KMS-11 (cell line): ENCODE results near the gene KATNAL2.
A peak's percentile ranks its signal among the peaks of the same experiment; 100 is the strongest.

Source experiments
- H2AFZ ChIP-seq: fragments of 200-600 bp; sonication (generic); 2 replicates; pipeline ENCODE4 v1.6.1; 2016; ENCODE audit warnings: antibody characterized with exemption, mixed run types, low read depth
- H3K27ac ChIP-seq: fragments of 200-600 bp; sonication (generic); 2 replicates; pipeline ENCODE4 v1.6.1; 2016; ENCODE audit warnings: mild to moderate bottlenecking, mixed run types
- H3K27me3 ChIP-seq: fragments of 200-600 bp; sonication (generic); 2 replicates; pipeline ENCODE4 v1.6.1; 2017; ENCODE audit warnings: mild to moderate bottlenecking, low read depth, mixed run types, moderate library complexity; ENCODE audit not compliant: insufficient read depth
- H3K36me3 ChIP-seq: fragments of 200-600 bp; sonication (generic); 2 replicates; pipeline ENCODE4 v1.6.1; 2017; ENCODE audit warnings: mild to moderate bottlenecking, mixed run types; ENCODE audit not compliant: insufficient read depth
- H3K4me1 ChIP-seq: fragments of 200-600 bp; sonication (generic); 2 replicates; pipeline ENCODE4 v1.6.1; 2016; ENCODE audit warnings: mild to moderate bottlenecking, low read depth, mixed run types; ENCODE audit not compliant: poor library complexity, severe bottlenecking
- H3K4me2 ChIP-seq: fragments of 200-600 bp; sonication (generic); 2 replicates; pipeline ENCODE4 v1.7.0; 2016; ENCODE audit warnings: mild to moderate bottlenecking, mixed run types
- H3K4me3 ChIP-seq: fragments of 200-600 bp; sonication (generic); IDR thresholded peaks from 2 replicates; pipeline ENCODE4 v1.6.1; 2017; ENCODE audit warnings: low read depth, low read length, mixed read lengths; ENCODE audit not compliant: insufficient read depth
- H3K79me2 ChIP-seq: fragments of 200-600 bp; sonication (generic); 2 replicates; pipeline ENCODE4 v1.6.1; 2016; ENCODE audit warnings: low read depth, mixed run types; ENCODE audit not compliant: insufficient read depth
- H3K9ac ChIP-seq: fragments of 200-600 bp; sonication (generic); 2 replicates; pipeline ENCODE4 v1.6.1; 2016; ENCODE audit warnings: mild to moderate bottlenecking, mixed run types
- H4K20me1 ChIP-seq: fragments of 200-600 bp; sonication (generic); 2 replicates; pipeline ENCODE4 v1.6.1; 2016; ENCODE audit warnings: mild to moderate bottlenecking, mixed run types; ENCODE audit not compliant: insufficient read depth
- TF ChIP-seq, protein P1 (sequence below): fragments of 200-600 bp; sonication (generic); conservative IDR thresholded peaks from 2 replicates; pipeline ENCODE4 v1.6.1; 2017; ENCODE audit warnings: low read depth, mild to moderate bottlenecking, antibody characterized with exemption, low read length, moderate library complexity, mixed read lengths

Gene KATNAL2

GRCh38 chr18:46917803-46918600, 600 bp downstream of the KATNAL2 start:
- Histone ChIP-seq H3K4me2 (peak overlapping the region; percentile 93), H3K27me3 (no peaks in the 10 kb centered on the region), H3K4me3 (no peak overlapping the region), H3K79me2 (peaks cover 38% of the 10 kb centered on the region), H3K9ac (peak overlapping the region; percentile 93), H3K4me1 (peaks cover 24% of the 10 kb centered on the region), H3K36me3 (no peaks in the 10 kb centered on the region), H4K20me1 (no peaks in the 10 kb centered on the region), H3K27ac (peak overlapping the region; percentile 82), H2AFZ (peak overlapping the region; percentile 89)
- TF ChIP-seq, protein P1, sequence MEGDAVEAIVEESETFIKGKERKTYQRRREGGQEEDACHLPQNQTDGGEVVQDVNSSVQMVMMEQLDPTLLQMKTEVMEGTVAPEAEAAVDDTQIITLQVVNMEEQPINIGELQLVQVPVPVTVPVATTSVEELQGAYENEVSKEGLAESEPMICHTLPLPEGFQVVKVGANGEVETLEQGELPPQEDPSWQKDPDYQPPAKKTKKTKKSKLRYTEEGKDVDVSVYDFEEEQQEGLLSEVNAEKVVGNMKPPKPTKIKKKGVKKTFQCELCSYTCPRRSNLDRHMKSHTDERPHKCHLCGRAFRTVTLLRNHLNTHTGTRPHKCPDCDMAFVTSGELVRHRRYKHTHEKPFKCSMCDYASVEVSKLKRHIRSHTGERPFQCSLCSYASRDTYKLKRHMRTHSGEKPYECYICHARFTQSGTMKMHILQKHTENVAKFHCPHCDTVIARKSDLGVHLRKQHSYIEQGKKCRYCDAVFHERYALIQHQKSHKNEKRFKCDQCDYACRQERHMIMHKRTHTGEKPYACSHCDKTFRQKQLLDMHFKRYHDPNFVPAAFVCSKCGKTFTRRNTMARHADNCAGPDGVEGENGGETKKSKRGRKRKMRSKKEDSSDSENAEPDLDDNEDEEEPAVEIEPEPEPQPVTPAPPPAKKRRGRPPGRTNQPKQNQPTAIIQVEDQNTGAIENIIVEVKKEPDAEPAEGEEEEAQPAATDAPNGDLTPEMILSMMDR = no peak

- Histone ChIP-seq H3K79me2 (peaks cover 18% of the 10 kb centered on the region), H3K4me3 (no peak overlapping the region), H3K4me2 (no peak overlapping the region), H3K9ac (no peak overlapping the region), H3K27ac (no peak overlapping the region), H4K20me1 (no peaks in the 10 kb centered on the region), H2AFZ (no peak overlapping the region), H3K4me1 (peaks cover 11% of the 10 kb centered on the region), H3K36me3 (no peaks in the 10 kb centered on the region), H3K27me3 (no peaks in the 10 kb centered on the region)
- TF ChIP-seq, protein P1 = no peak
Measured at GRCh38 chr18:46920067-46920466, 2.7 kb downstream of the KATNAL2 start.

DNA sequence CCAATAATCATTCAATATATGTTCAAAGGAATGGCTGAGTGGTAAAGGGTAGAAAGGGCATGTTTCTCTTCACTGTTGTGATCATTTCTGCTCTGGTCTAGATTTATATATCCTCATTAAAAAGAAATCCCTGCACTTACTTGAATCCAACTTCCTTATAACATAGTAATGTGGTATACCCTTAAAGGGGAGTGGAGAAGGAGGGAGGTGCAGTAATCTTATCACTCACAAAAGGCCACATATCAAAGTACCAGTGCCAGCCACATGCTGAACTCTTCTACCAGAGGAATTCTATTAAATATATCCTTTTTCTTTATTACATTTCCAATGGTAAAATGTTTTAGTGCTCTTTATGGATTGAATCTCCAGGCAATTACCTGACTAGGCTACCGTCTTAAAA, 3.3 kb downstream of the KATNAL2 start:
- Histone ChIP-seq H3K79me2 (peaks cover 12% of the 10 kb centered on the region), H3K27me3 (no peaks in the 10 kb centered on the region), H3K36me3 (no peaks in the 10 kb centered on the region), H3K4me1 (peaks cover 5% of the 10 kb centered on the region), H2AFZ (no peak overlapping the region), H3K4me2 (no peak overlapping the region), H4K20me1 (no peaks in the 10 kb centered on the region), H3K4me3 (no peak overlapping the region), H3K27ac (no peak overlapping the region), H3K9ac (no peak overlapping the region)
- TF ChIP-seq, protein P1 = no peak

- Histone ChIP-seq H3K27me3 (no peaks in the 10 kb centered on the region), H3K4me2 (no peak overlapping the region), H3K79me2 (no peaks in the 10 kb centered on the region), H3K4me3 (no peak overlapping the region), H4K20me1 (no peaks in the 10 kb centered on the region), H3K36me3 (no peaks in the 10 kb centered on the region), H2AFZ (no peak overlapping the region), H3K4me1 (no peaks in the 10 kb centered on the region), H3K27ac (no peak overlapping the region), H3K9ac (no peak overlapping the region)
- TF ChIP-seq, protein P1 = no peak
Measured at GRCh38 chr18:46939337-46939963, 22.0 kb downstream of the KATNAL2 start.
